Ovary (tissue), 3 donors: Measurements from ENCODE around the gene LGR4.

ENCODE experiments used
- CTCF ChIP-seq, 3 donors: fragments of 450-650 bp in 2 of 3; fragments of 200-600 bp in 1 of 3; IDR thresholded peaks; one replicate each; pipeline versions ENCODE4 v1.5.1 to v1.8.0; 2016 to 2022; ENCODE audit warnings: antibody characterized with exemption in 3 of 3, mild to moderate bottlenecking in 1 of 3
- EP300 ChIP-seq: sonication (generic); formaldehyde crosslinking; IDR thresholded peaks from one replicate; pipeline ENCODE4 v1.6.1; 2017; ENCODE audit warnings: antibody characterized with exemption
- donor health status: DM: no; HTN: no; CAD: no.

DNA sequence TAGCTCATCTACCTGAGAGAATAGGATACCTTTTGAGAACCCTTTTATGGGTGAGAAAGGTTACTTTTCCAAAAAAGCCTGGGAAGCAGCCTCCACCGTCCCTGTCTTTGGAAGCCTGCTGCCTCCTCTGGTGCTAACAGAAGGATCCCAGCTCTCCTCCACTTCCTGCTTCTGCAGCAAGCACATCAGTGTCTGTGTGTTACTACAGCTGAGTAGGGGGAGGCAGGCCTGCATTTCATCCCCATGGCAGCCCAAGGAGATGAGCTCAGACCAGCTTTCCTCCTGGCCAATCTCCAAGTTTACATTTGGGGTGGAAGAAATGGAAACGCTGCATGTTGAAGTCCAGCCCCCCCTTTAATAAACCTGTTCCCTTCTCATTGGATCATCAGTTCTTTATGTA is 102.2 kb downstream of the LGR4 start:
- TF ChIP-seq EP300 = no peak
- TF ChIP-seq CTCF (IDR thresholded peaks at IDR 0.05) = no peak
